Panc1 (cell line): ENCODE data around the gene AGAP1. TPM values are rescaled to one million over a fixed set of nuclear protein-coding genes. Genes with fewer than 3 reads are reported as not detected.

Experiments used
- ATAC-seq: fragments of 200-7000 bp; cut with Tn5 transposase; 2 replicates; pipeline ENCODE4 v1.9.1; 2020; ENCODE audit warnings: mild to moderate bottlenecking, moderate library complexity
- BruUV-seq: library from RNA; stranded (reverse); fragments of 400-500 nt; replicated peaks from 2 replicates; lab custom pipeline; 2021; lab: Mats Ljungman, UMichigan
- CTCF ChIA-PET: fragments of 300-600 bp; sonication (Branson Sonifier 250); formaldehyde crosslinking; loops from one replicate; lab custom pipeline; 2022; ENCODE audit warnings: antibody characterized with exemption; lab: Charles Lee
- POLR2A ChIA-PET: fragments of 300-600 bp; sonication (Branson Sonifier 250); formaldehyde crosslinking; loops from one replicate; lab custom pipeline; 2022; ENCODE audit warnings: antibody characterized with exemption; lab: Charles Lee
- DNase-seq: peaks from one replicate; pipeline ENCODE4 v3.0.0-alpha.2; 2010; ENCODE audit warnings: low read depth, low spot score
- H3K27ac ChIP-seq: 2 replicates; pipeline ENCODE4 v1.5.1; 2011; ENCODE audit warnings: mild to moderate bottlenecking, low read length, inconsistent platforms
- H3K27me3 ChIP-seq: fragments of 200-500 bp; sonication (Bioruptor generic); 2 replicates; pipeline ENCODE4 v1.6.0; 2014; ENCODE audit warnings: low read length, inconsistent platforms; ENCODE audit not compliant: control insufficient read depth, insufficient read depth
- H3K36me3 ChIP-seq: fragments of 200-500 bp; sonication (Bioruptor generic); 2 replicates; pipeline ENCODE4 v1.5.1; 2014; ENCODE audit warnings: inconsistent platforms, mild to moderate bottlenecking, low read length, moderate library complexity; ENCODE audit not compliant: control insufficient read depth, insufficient read depth
- H3K4me1 ChIP-seq: 2 replicates; pipeline ENCODE4 v1.5.1; 2011; ENCODE audit warnings: inconsistent platforms, mild to moderate bottlenecking, low read length, moderate library complexity; ENCODE audit not compliant: control insufficient read depth, insufficient read depth
- H3K4me3 ChIP-seq, 2 experiments: 2 replicates each; pipeline ENCODE4 v1.5.1; 2011 to 2012; ENCODE audit warnings: low read depth in 2 of 2, low read length in 2 of 2, mild to moderate bottlenecking in 2 of 2, inconsistent platforms in 1 of 2, moderate library complexity in 1 of 2
- H3K9me3 ChIP-seq: fragments of 200-500 bp; sonication (Bioruptor generic); 2 replicates; pipeline ENCODE4 v1.5.1; 2014; ENCODE audit warnings: low read depth, mild to moderate bottlenecking, inconsistent platforms, low read length, moderate library complexity; ENCODE audit not compliant: control insufficient read depth, insufficient read depth
- CTCF ChIP-seq: fragments of 450-650 bp; IDR thresholded peaks from 2 replicates; pipeline ENCODE4 v1.5.1; 2017; ENCODE audit warnings: mild to moderate bottlenecking
- POLR2AphosphoS5 ChIP-seq: IDR thresholded peaks from 2 replicates; pipeline ENCODE4 v1.6.1; 2012; ENCODE audit warnings: mild to moderate bottlenecking, low read depth, low read length, moderate library complexity
- SIN3A ChIP-seq: IDR thresholded peaks from 2 replicates; pipeline ENCODE4 v1.6.1; 2012; ENCODE audit warnings: low read depth, mild to moderate bottlenecking, low read length, moderate library complexity, borderline replicate concordance; ENCODE audit not compliant: insufficient read depth
- TCF7L2 ChIP-seq: IDR thresholded peaks from 2 replicates; pipeline ENCODE4 v1.6.1; 2011; ENCODE audit warnings: mild to moderate bottlenecking, low read depth, low read length, inconsistent platforms
- in situ Hi-C: cut with HindIII; loops from 2 replicates; pipeline ENCODE4 v1.10.0; 2016; ENCODE audit warnings: low sequenced_read_pairs, low pct_unique_long_range_greater_than_20kb
- intact Hi-C: fragments of 100-400 bp; cut with micrococcal nuclease; formaldehyde crosslinking; loops from one replicate; pipeline ENCODE4 v1.10.0; 2022; ENCODE audit not compliant: unreplicated experiment
- total RNA-seq: library from RNA; stranded (reverse); gene quantifications from one replicate; pipeline ENCODE4 v1.2.1, GENCODE V29; 2021; ENCODE audit not compliant: unreplicated experiment
- TF ChIP-seq, protein P1 (sequence below), 2 experiments: IDR thresholded peaks; 2 replicates each; pipeline ENCODE4 v1.6.1; 2011 to 2012; ENCODE audit warnings: low read depth in 2 of 2, control low read depth in 1 of 2, low read length in 1 of 2, mild to moderate bottlenecking in 1 of 2, moderate library complexity in 1 of 2; ENCODE audit not compliant: insufficient read depth in 1 of 2

AGAP1 gene
- total RNA-seq, 1 experiment from 2014 or later, result 38.9 TPM

DNA sequence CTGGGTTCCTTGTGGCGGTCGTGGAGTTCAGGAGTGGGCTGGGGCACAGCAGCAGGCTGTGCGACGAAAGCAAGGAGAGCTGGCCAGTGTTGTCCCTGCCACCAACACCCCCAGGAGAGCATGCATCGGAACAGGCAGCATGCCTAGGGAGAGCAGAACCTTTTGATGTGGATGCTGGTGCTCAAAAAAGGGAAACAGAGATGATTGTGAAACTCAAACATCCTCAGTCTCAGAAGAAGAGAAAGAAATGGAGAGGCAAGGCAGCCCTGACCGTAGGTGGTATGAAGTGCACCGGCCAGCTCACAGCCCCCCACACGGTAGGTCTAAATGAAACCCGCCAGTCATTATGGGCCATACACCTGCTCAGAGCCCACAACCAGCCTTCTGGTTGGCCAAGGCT, 420.9 kb downstream of the AGAP1 start:
- intact Hi-C loops, result no loop called here
- BruUV-seq, result no TSS peak

DNA sequence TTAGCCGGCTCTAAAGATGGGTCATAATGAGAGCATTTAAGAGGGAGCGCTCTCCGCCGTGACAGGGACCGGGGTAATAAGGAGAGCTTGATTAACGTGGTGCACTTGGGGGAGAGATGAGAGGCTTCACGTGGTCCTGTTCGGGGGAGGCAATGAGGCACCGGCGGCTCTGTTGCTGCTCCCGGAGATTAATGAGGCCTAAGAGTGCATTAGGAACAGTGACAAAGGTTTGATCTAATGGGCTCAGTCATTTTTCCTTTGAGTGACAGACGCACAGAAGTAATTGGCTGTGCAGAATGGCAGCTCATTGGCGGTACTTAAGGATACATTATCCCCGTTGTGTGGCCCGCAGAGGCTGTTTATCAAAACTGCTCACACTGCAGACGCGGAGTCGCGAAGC, 423.7 kb downstream of the AGAP1 start:
- intact Hi-C loops, result no loop called here
- BruUV-seq, result no TSS peak
- CTCF ChIA-PET, result no interaction called here

More for the DNA sequence above, 420.9 kb downstream of the AGAP1 start:
- Histone ChIP-seq H3K27me3 (no peaks in the 10 kb centered on the region), H3K9me3 (no peaks in the 10 kb centered on the region), H3K36me3 (no peaks in the 10 kb centered on the region), H3K27ac (no peak overlapping the region), H3K4me1 (no peaks in the 10 kb centered on the region), H3K4me3 (no peak overlapping the region)
- DNase-seq (no peak), ATAC-seq (no peak)
- CTCF ChIA-PET, result no interaction called here
- TF ChIP-seq SIN3A, result no peak
- TF ChIP-seq POLR2AphosphoS5, result no peak
- TF ChIP-seq TCF7L2, result no peak
- TF ChIP-seq, protein P1, sequence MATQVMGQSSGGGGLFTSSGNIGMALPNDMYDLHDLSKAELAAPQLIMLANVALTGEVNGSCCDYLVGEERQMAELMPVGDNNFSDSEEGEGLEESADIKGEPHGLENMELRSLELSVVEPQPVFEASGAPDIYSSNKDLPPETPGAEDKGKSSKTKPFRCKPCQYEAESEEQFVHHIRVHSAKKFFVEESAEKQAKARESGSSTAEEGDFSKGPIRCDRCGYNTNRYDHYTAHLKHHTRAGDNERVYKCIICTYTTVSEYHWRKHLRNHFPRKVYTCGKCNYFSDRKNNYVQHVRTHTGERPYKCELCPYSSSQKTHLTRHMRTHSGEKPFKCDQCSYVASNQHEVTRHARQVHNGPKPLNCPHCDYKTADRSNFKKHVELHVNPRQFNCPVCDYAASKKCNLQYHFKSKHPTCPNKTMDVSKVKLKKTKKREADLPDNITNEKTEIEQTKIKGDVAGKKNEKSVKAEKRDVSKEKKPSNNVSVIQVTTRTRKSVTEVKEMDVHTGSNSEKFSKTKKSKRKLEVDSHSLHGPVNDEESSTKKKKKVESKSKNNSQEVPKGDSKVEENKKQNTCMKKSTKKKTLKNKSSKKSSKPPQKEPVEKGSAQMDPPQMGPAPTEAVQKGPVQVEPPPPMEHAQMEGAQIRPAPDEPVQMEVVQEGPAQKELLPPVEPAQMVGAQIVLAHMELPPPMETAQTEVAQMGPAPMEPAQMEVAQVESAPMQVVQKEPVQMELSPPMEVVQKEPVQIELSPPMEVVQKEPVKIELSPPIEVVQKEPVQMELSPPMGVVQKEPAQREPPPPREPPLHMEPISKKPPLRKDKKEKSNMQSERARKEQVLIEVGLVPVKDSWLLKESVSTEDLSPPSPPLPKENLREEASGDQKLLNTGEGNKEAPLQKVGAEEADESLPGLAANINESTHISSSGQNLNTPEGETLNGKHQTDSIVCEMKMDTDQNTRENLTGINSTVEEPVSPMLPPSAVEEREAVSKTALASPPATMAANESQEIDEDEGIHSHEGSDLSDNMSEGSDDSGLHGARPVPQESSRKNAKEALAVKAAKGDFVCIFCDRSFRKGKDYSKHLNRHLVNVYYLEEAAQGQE (IDR thresholded peaks at IDR 0.05; ENCODE audit: insufficient read depth in 1 of 2, low read depth in 2 of 2, low read length in 1 of 2), result no peak
- no peak for TF ChIP-seq CTCF
- POLR2A ChIA-PET, result no interaction called here
- in situ Hi-C loops, result no loop called here

More for the DNA sequence above, 423.7 kb downstream of the AGAP1 start:
- Histone ChIP-seq H3K9me3 (no peaks in the 10 kb centered on the region), H3K4me1 (no peaks in the 10 kb centered on the region), H3K4me3 (no peak overlapping the region), H3K36me3 (no peaks in the 10 kb centered on the region; the same call in 1 of the 2 replicates), H3K27me3 (no peaks in the 10 kb centered on the region), H3K27ac (no peak overlapping the region)
- no peak for ATAC-seq
- POLR2A ChIA-PET, result no interaction called here
- TF ChIP-seq SIN3A (no peak), CTCF (no peak), TCF7L2 (no peak), POLR2AphosphoS5 (no peak)
- TF ChIP-seq, protein P1 (IDR thresholded peaks at IDR 0.05; ENCODE audit: insufficient read depth in 1 of 2, low read depth in 2 of 2, low read length in 1 of 2), result no peak
- in situ Hi-C loops, result no loop called here
- DNase-seq, result no peak
